SHP77 (cell line): ENCODE measurements around the gene SLC25A48.

Experiments used
- DNase-seq, 2 experiments: peaks; one replicate each; lab custom pipeline; 2025; lab: John Stamatoyannopoulos, UW

Gene SLC25A48

DNA sequence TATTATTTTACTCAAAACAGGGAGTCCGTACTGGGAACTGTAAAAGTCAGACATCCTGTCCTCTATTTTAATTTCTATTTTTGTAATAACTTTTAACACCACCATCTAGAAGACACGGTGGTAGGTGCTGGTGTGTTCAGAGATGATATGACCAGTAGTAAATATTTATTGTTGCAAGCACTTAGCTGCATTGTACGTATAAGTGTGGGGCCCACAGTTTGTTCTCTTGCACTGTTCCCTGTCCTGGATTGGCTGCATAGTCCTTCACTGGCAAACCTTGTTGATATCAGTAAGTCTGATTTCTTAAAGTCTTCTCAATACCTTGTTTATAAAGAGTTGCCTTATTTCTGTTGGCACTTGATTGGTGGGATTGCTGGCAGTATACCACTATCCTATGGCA is 85.7 kb downstream of the SLC25A48 start:
- DNase-seq: no peak

DNA sequence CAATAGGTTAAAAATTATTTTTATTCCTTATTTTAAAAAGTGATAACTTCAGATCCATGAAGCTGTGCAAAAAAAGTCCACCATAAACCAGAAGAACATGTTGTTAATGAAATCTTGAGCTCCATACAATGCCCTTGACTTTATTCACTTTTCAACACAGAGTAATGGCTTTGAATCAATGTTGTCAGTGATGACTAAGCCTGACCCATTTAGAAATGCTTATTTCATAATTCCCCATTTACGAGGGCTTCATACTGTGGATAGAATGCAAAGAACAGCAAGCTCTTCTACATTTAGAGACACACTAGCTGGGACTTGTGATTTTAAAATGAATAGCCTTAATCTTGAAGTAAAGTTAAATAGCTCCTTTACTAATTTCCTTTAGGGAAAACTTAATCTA is 86.9 kb downstream of the SLC25A48 start:
- DNase-seq: no peak

GRCh38 chr5:135930029-135930948 is 95.8 kb downstream of the SLC25A48 start:
- no peak for DNase-seq

DNA sequence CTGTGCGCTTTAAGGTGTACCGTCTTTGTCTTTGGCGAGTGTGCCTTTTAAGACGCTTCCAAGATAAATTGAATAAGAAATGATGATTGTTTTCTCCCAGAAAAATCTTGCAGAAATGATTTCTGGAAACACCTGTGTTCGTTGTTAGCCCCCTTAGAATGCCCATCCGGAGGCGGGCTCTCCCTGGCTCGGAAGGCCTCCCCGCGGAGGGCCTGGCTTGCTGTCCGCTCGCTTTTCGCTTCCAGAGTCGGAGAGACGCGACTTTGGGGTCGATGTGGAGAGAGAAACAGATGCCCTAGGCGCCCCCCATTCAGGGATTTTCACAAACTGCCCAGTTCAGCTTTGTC is 96.5 kb downstream of the SLC25A48 start:
- no peak for DNase-seq

- DNase-seq: no peak
Observed at GRCh38 chr5:135934939-135935338, 100.5 kb downstream of the SLC25A48 start.

- no peak for DNase-seq
Observed at GRCh38 chr5:135937245-135937911, 102.9 kb downstream of the SLC25A48 start.
